GM12864 (cell line): Measurements from ENCODE around the gene FLNC.

Experiments
- DNase-seq: peaks from one replicate; pipeline ENCODE4 v3.0.0-alpha.2; 2011; ENCODE audit warnings: low read depth
- H3K4me3 ChIP-seq: 2 replicates; pipeline ENCODE4 v1.5.1; 2011; ENCODE audit warnings: mild to moderate bottlenecking, low read depth, low read length, control low read depth
- TF ChIP-seq, protein P1 (sequence below): IDR thresholded peaks from 2 replicates; pipeline ENCODE4 v1.5.1; 2011; ENCODE audit warnings: low read depth, mild to moderate bottlenecking, moderate library complexity, low read length, control low read depth, inconsistent platforms; ENCODE audit errors: missing control alignments

Gene FLNC

DNA sequence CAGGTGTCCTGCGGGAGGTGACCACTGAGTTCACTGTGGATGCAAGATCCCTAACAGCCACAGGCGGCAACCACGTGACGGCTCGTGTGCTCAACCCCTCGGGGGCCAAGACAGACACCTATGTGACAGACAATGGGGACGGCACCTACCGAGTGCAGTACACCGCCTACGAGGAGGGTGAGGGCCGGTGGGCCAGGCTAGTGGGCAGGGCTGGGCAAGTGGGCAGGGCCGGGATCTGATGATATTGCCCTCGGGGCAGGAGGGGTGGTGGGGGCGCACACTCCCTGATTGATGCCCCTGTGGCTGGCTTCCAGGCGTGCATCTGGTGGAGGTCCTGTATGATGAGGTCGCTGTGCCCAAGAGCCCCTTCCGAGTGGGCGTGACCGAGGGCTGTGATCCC lies 15.8 kb downstream of the FLNC start:
- TF ChIP-seq, protein P1, sequence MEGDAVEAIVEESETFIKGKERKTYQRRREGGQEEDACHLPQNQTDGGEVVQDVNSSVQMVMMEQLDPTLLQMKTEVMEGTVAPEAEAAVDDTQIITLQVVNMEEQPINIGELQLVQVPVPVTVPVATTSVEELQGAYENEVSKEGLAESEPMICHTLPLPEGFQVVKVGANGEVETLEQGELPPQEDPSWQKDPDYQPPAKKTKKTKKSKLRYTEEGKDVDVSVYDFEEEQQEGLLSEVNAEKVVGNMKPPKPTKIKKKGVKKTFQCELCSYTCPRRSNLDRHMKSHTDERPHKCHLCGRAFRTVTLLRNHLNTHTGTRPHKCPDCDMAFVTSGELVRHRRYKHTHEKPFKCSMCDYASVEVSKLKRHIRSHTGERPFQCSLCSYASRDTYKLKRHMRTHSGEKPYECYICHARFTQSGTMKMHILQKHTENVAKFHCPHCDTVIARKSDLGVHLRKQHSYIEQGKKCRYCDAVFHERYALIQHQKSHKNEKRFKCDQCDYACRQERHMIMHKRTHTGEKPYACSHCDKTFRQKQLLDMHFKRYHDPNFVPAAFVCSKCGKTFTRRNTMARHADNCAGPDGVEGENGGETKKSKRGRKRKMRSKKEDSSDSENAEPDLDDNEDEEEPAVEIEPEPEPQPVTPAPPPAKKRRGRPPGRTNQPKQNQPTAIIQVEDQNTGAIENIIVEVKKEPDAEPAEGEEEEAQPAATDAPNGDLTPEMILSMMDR: no peak
- no peak for DNase-seq
- H3K4me3 ChIP-seq: no peak overlapping the region

DNA sequence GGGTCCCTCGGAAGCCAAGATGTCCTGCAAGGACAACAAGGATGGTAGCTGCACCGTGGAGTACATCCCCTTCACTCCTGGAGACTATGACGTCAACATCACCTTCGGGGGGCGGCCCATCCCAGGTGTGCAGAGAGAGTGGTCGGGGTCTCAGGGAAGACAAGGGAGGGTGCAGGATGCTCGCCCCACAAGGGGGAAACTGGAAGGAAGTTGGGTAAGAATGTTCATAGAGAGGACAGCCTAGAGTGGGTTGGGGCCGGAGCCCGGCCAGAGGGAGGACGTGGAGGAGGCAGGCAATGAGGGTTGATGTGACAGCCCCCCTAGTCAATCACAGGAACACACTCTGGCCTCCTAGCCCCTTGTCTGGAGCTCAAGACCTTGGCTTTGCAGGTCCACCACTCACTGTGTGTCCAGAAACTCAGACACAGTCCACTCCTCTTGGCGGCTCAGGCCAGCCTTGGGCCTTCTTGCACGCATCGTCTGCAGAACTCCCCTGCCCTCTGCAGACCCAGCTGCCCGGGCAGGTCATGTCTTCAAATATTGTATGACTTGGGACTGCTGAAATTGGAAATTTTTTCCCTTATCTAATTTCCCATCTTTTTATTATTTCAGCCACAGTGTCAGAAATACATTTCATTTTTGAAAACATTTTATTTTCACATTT lies 16.7 kb downstream of the FLNC start:
- TF ChIP-seq, protein P1: no peak
- no peak for DNase-seq

DNA sequence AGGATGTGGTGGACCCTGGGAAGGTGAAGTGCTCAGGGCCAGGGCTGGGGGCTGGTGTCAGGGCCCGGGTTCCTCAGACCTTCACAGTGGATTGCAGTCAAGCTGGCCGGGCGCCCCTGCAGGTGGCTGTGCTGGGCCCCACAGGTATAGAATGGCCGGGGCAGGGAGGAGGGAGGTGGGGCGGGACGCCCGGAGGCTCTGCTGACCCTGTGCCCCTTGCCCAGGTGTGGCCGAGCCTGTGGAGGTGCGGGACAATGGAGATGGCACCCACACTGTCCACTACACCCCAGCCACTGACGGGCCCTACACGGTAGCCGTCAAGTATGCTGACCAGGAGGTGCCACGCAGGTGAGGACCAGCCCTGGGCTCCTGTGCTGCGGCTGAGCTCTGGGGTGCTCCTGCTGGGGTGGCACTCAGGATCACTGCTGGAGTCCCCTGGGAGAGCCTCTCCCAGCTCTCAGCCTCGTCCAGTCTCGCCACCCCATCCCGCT lies 17.6 kb downstream of the FLNC start:
- H3K4me3 ChIP-seq: no peak overlapping the region
- TF ChIP-seq, protein P1: no peak
- no peak for DNase-seq

More for the DNA sequence above, 16.7 kb downstream of the FLNC start:
- no peak overlapping the region for H3K4me3 ChIP-seq

DNA sequence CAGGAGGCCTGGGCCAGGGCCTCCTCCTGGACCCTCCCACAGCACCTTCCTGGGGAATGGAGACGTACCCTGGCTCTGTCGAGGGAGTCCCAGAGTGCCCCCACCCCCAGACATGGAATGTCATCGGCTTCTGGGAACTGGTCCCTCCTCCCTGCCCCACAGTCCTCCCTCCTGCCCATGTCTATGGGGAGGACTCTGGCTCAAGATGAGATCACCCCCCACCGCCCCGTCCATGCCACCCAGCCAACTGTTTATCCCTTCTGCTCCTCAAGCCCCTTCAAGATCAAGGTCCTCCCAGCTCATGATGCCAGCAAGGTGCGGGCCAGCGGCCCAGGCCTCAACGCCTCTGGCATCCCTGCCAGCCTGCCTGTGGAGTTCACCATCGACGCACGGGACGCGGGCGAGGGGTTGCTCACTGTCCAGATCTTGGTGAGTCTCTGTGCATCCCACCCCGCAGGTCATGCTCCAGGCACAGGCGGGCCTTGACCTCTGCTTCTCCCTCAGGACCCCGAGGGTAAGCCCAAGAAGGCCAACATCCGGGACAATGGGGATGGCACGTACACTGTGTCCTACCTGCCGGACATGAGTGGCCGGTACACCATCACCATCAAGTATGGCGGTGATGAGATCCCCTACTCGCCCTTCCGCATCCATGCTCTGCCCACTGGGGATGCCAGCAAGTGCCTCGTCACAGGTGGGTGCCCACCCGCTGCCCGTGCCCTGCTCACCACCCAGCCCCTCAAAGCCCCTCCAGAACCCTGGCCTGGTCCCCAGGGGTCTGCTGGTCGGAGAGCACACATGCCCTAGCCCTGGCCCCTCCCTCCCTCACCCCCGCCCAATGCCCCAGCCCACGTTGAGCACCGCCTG lies 18.3 kb downstream of the FLNC start:
- H3K4me3 ChIP-seq: no peak overlapping the region
- TF ChIP-seq, protein P1: no peak
- DNase-seq: no peak

DNA sequence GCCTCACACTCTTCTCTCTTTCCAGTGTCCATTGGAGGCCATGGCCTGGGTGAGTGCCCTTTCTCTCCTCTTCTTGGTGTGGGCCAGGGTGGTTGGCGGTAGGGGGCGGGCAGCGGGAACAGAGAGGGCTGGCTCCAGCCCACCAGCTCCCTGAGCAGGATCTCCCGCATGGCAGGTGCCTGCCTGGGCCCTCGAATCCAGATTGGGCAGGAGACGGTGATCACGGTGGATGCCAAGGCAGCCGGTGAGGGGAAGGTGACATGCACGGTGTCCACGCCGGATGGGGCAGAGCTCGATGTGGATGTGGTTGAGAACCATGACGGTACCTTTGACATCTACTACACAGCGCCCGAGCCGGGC lies 18.9 kb downstream of the FLNC start:
- TF ChIP-seq, protein P1: no peak
- no peak overlapping the region for H3K4me3 ChIP-seq
- DNase-seq: no peak

DNA sequence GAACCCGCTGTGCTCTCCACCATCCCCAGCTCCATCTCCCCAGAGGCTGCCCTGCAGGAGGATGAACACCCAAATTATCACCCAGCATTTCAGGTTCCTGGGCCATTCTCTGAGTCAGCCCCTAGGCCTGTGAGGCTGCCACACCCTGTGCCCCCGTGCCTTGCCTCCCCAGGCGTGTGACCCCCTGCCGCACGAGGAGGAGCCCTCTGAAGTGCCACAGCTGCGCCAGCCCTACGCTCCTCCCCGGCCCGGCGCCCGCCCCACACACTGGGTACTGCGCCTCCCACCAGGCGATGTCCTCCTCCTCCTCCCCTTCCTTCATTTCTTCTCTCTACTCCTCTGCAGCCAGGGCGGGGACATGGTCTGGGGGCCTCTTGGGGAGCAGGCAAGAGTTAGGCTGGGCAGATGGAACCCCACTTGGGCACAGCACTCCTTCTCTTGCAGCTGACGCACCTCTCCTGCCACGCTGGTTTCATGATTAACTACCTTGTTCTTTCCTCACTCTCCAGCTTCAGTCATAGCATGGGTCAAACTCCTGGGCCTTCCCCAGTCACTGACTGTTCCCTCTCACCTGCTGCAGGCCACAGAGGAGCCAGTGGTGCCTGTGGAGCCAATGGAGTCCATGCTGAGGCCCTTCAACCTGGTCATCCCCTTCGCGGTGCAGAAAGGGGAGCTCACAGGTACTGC lies 19.7 kb downstream of the FLNC start:
- H3K4me3 ChIP-seq: no peak overlapping the region
- no peak for DNase-seq
- TF ChIP-seq, protein P1: no peak
